Activated CD8-positive, alpha-beta T cell treated with anti-CD3 and anti-CD28 coated beads for 36 hours (primary cell): ENCODE measurements around the gene GBP1. TPM values are rescaled to one million over a fixed set of nuclear protein-coding genes. Genes with fewer than 3 reads are reported as not detected.
"Not testable (repeated sequence)": the region's sequence is repeated elsewhere in the genome, so short reads cannot be mapped to it uniquely, and the experiment has no call there.

Source experiments
- ATAC-seq: fragments of 200-7000 bp; cut with Tn5 transposase; one replicate; pipeline ENCODE4 v1.10.0; 2021; ENCODE audit warnings: mild to moderate bottlenecking, moderate library complexity
- CTCF ChIA-PET: fragments of 350-600 bp; sonication (Branson Sonifier 250); formaldehyde crosslinking; loops from one replicate; lab custom pipeline; 2021; ENCODE audit warnings: antibody characterized with exemption; lab: Charles Lee
- POLR2A ChIA-PET: fragments of 350-600 bp; sonication (Branson Sonifier 250); formaldehyde crosslinking; loops from one replicate; lab custom pipeline; 2021; ENCODE audit warnings: antibody characterized with exemption; lab: Charles Lee
- DNase-seq: peaks from one replicate; pipeline ENCODE4 v3.0.0-alpha.2; 2020
- H3K27ac Mint-ChIP-seq: one replicate; pipeline ENCODE4 v1.8.0; 2021; ENCODE audit warnings: mild to moderate bottlenecking, mixed read lengths
- H3K27me3 Mint-ChIP-seq: one replicate; pipeline ENCODE4 v1.8.0; 2021; ENCODE audit warnings: mixed read lengths
- H3K36me3 Mint-ChIP-seq: one replicate; pipeline ENCODE4 v1.8.0; 2021; ENCODE audit warnings: low read depth, mixed read lengths
- H3K4me1 Mint-ChIP-seq: one replicate; pipeline ENCODE4 v1.8.0; 2021; ENCODE audit warnings: low read depth, mixed read lengths
- H3K4me3 Mint-ChIP-seq: one replicate; pipeline ENCODE4 v1.8.0; 2021; ENCODE audit warnings: mild to moderate bottlenecking, moderate library complexity, mixed read lengths
- H3K9me3 Mint-ChIP-seq: one replicate; pipeline ENCODE4 v1.8.0; 2021; ENCODE audit warnings: mixed read lengths
- CTCF ChIP-seq: fragments of 200-600 bp; IDR thresholded peaks from one replicate; pipeline ENCODE4 v1.8.0; 2022; ENCODE audit warnings: antibody characterized with exemption, mild to moderate bottlenecking
- intact Hi-C: fragments of 100-400 bp; cut with micrococcal nuclease; formaldehyde crosslinking; loops from one replicate; pipeline ENCODE4 v1.10.0; 2022
- total RNA-seq, 2 experiments: library from RNA; stranded (reverse); gene quantifications; one replicate each; pipeline ENCODE4 v1.2.3, GENCODE V29; 2021

The GBP1 gene
- total RNA-seq, 2 experiments from 2014 or later: 69.6 to 71.5 TPM

GRCh38 chr1:89041721-89042120, 23.3 kb downstream of the GBP1 start:
- Mint-ChIP-seq H3K27ac (peak overlapping the region; percentile 88), H3K4me1 (peaks cover 43% of the 10 kb centered on the region), H3K9me3 (peaks cover 14% of the 10 kb centered on the region), H3K4me3 (peak overlapping the region; percentile 51), H3K27me3 (peaks cover 2% of the 10 kb centered on the region), H3K36me3 (peaks cover 24% of the 10 kb centered on the region)
- TF ChIP-seq CTCF: no peak
- intact Hi-C loops: loop anchor here (2.0 kb wide), 2 partner anchors 17 to 39 kb away; no protein-coding TSS in a partner anchor
- ChIA-PET CTCF (interaction anchor here (1.3 to 1.9 kb wide), 6 partner anchors 9 to 58 kb away, joined by 3 to 14 read pairs (median 4); partner anchors contain the start of gene GBP3), POLR2A (interaction anchor here (1.4 to 3.5 kb wide), 5 partner anchors 7 to 85 kb away, joined by 5 to 12 read pairs (median 6); partner anchors contain the start of genes GBP1 and GBP2)
- no peak for DNase-seq
- ATAC-seq: no peak

- Mint-ChIP-seq H3K4me1 (peaks cover 43% of the 10 kb centered on the region), H3K9me3 (peaks cover 14% of the 10 kb centered on the region), H3K27ac (peak overlapping the region; percentile 88), H3K36me3 (peaks cover 24% of the 10 kb centered on the region), H3K4me3 (peak overlapping the region; percentile 51), H3K27me3 (peaks cover 2% of the 10 kb centered on the region)
- ATAC-seq (peak; percentile 88), DNase-seq (peak; percentile 43)
- ChIA-PET CTCF (interaction anchor here (1.3 to 1.9 kb wide), 6 partner anchors 9 to 57 kb away, joined by 3 to 14 read pairs (median 4); partner anchors contain the start of gene GBP3), POLR2A (interaction anchor here (1.0 to 3.5 kb wide), 5 partner anchors 17 to 157 kb away, joined by 3 to 12 read pairs (median 6); partner anchors contain the start of genes GBP1, GBP2 and GBP4)
- intact Hi-C loops: loop anchor here (2.0 kb wide), 2 partner anchors 16 to 38 kb away; no protein-coding TSS in a partner anchor
- TF ChIP-seq CTCF: no peak
These were observed 23.8 kb downstream of the GBP1 start for GRCh38 chr1:89041119-89041641.

DNA sequence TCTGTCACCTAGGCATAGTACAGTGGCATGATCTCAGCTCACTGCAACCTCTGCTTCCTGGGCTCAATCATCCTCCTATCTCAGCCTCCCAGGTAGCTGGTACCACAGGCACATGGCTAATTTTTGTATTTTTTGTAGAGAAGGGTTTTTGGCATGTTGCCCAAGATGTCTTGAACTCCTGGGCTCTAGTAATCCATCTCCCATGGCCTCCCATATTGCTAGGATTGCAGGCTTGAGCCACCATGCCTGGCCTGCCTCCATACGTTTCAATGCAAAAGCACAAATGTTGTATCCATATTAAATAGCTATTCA, 24.7 kb downstream of the GBP1 start:
- peak overlapping the region; percentile 81 for H3K27ac Mint-ChIP-seq
- ATAC-seq (no peak), DNase-seq (no peak)
- ChIA-PET POLR2A (interaction anchor here (1.0 to 3.5 kb wide), 4 partner anchors 18 to 158 kb away, joined by 3 to 12 read pairs (median 8); partner anchors contain the start of genes GBP1, GBP2 and GBP4), CTCF (interaction anchor here (0.6 to 1.6 kb wide), 2 partner anchors 8 to 56 kb away, joined by 3 to 4 read pairs; no protein-coding TSS in a partner anchor)
- TF ChIP-seq CTCF: no peak
- no peak overlapping the region for H3K4me3 Mint-ChIP-seq
- peaks cover 47% of the 10 kb centered on the region for H3K4me1 Mint-ChIP-seq
- peaks cover 17% of the 10 kb centered on the region for H3K9me3 Mint-ChIP-seq
- H3K27me3 Mint-ChIP-seq: peaks cover 2% of the 10 kb centered on the region
- peaks cover 24% of the 10 kb centered on the region for H3K36me3 Mint-ChIP-seq
- intact Hi-C loops: loop anchor here (2.0 kb wide), 2 partner anchors 15 to 37 kb away; no protein-coding TSS in a partner anchor

DNA sequence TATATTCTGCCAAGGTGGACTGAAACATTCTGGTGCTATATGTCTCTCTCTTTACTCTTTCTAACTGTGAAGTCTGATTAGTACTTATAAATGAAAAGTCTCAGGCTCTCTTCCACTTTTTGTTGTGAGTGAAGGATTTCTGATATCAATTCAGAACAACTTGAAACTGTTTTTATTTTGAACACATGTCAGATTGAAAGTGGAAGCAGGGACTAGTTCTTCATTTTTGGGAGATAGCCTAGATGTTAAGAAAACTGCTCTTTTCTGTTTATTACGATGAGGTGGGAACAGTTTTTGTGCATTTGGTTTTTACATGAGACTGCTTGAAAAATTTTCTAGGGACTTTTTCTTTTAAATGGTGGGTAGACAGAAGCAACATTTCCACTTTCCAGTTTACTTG, 27.8 kb downstream of the GBP1 start:
- ATAC-seq (no peak), DNase-seq (no peak)
- Mint-ChIP-seq H3K4me3 (no peak overlapping the region), H3K9me3 (peaks cover 14% of the 10 kb centered on the region), H3K36me3 (peaks cover 19% of the 10 kb centered on the region), H3K27ac (no peak overlapping the region), H3K4me1 (peaks cover 67% of the 10 kb centered on the region), H3K27me3 (peaks cover 2% of the 10 kb centered on the region)
- no peak for TF ChIP-seq CTCF
- ChIA-PET POLR2A (no interaction called here), CTCF (no interaction called here)
- intact Hi-C loops: no loop called here

DNA sequence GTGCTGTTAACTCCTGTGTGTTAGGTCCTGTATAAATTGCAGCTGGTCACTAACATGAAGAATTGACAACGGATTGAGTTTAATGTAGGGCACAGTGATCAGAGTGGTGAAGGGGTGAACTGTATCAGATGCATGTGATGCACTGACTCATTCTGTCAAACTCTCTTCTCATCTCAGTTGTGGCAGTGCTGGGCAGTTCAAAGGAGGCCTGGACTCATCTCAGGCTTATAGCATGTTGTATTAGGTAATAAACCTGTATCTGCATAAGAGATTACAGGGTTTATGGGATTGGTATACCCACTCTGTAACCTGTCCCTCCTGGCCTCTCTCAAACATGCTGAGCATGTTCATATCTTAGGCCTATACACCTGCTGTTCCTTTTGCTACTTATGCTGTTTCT, 29.9 kb downstream of the GBP1 start:
- peaks cover 25% of the 10 kb centered on the region for H3K36me3 Mint-ChIP-seq
- H3K4me1 Mint-ChIP-seq: peaks cover 57% of the 10 kb centered on the region
- peak; percentile 61 for ATAC-seq
- TF ChIP-seq CTCF: no peak
- no peak overlapping the region for H3K4me3 Mint-ChIP-seq
- no peak for DNase-seq
- peaks cover 27% of the 10 kb centered on the region for H3K9me3 Mint-ChIP-seq
- ChIA-PET CTCF (interaction anchor here (0.7 to 1.4 kb wide), 2 partner anchors 14 to 33 kb away, joined by 3 read pairs; no protein-coding TSS in a partner anchor), POLR2A (interaction anchor here (1.4 kb wide), 1 partner anchor 7 kb away, joined by 5 read pairs; no protein-coding TSS in a partner anchor)
- H3K27ac Mint-ChIP-seq: no peak overlapping the region
- H3K27me3 Mint-ChIP-seq: peaks cover 2% of the 10 kb centered on the region
- intact Hi-C loops: no loop called here

DNA sequence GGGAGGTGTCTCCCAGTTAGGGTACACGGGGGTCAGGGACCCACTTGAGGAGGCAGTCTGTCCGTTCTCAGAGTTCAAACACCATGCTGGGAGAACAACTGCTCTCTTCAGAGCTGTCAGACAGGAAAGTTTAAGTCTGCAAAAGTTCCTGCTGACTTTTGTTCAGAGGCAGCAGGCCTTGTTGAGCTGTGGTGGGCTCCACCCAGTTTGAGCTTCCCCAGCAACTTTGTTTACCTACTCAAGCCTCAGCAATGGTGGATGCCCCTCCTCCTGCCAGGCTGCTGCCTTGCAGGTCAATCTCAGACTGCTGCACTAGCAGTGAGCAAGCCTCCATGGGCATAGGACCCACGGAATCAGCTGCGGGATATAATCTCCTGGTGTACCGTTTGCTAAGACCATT, 31.0 kb downstream of the GBP1 start:
- Mint-ChIP-seq H3K9me3 (peaks cover 29% of the 10 kb centered on the region), H3K4me1 (peaks cover 58% of the 10 kb centered on the region), H3K36me3 (peaks cover 25% of the 10 kb centered on the region)
- ATAC-seq, H3K4me3 Mint-ChIP-seq, H3K27me3 Mint-ChIP-seq, H3K27ac Mint-ChIP-seq, DNase-seq, intact Hi-C loops: not testable (repeated sequence)
- ChIA-PET CTCF (interaction anchor here (0.9 to 1.4 kb wide), 3 partner anchors 13 to 60 kb away, joined by 3 read pairs; no protein-coding TSS in a partner anchor), POLR2A (interaction anchor here (0.6 to 1.4 kb wide), 2 partner anchors 9 to 496 kb away, joined by 3 to 5 read pairs; no protein-coding TSS in a partner anchor)

GRCh38 chr1:89029051-89029450, 36.0 kb downstream of the GBP1 start:
- H3K27ac Mint-ChIP-seq: peak overlapping the region; percentile 2
- CTCF ChIA-PET, ATAC-seq, DNase-seq, POLR2A ChIA-PET, H3K4me3 Mint-ChIP-seq, H3K27me3 Mint-ChIP-seq, intact Hi-C loops: not testable (repeated sequence)
- H3K9me3 Mint-ChIP-seq: peaks cover 34% of the 10 kb centered on the region
- peaks cover 36% of the 10 kb centered on the region for H3K36me3 Mint-ChIP-seq
- peaks cover 44% of the 10 kb centered on the region for H3K4me1 Mint-ChIP-seq
